Endothelial cell of umbilical vein (primary cell): ENCODE data around the gene AHI1. TPM values are rescaled to one million over a fixed set of nuclear protein-coding genes. Genes with fewer than 3 reads are reported as not detected.

Experiments
- BruUV-seq: library from RNA; stranded (reverse); fragments of 400-500 nt; replicated peaks from 2 replicates; lab custom pipeline; 2021; lab: Mats Ljungman, UMichigan
- CTCF ChIA-PET: fragments of 300-600, 350-600 bp; sonication (Branson Sonifier 250); formaldehyde crosslinking; loops from one replicate; lab custom pipeline; 2021; ENCODE audit warnings: antibody characterized with exemption, inconsistent platforms; lab: Charles Lee
- POLR2A ChIA-PET: fragments of 300-600, 350-600 bp; sonication (Branson Sonifier 250); formaldehyde crosslinking; loops from one replicate; lab custom pipeline; 2021; ENCODE audit warnings: antibody characterized with exemption, inconsistent platforms; lab: Charles Lee
- DNase-seq: peaks from one replicate; pipeline ENCODE4 v3.0.0-alpha.2; 2011; ENCODE audit warnings: low read depth, low spot score
- FAIRE-seq: peaks from 2 replicates; lab custom pipeline; 2011; peaks lifted over from hg19 to GRCh38; lab: Jason Lieb, UNC
- H2AFZ ChIP-seq: 2 replicates; pipeline ENCODE4 v1.6.0; 2012; ENCODE audit warnings: low read depth, low read length, control low read depth, inconsistent platforms
- H3K27ac ChIP-seq: 2 replicates; pipeline ENCODE4 v1.5.1; 2011; ENCODE audit warnings: low read depth, mild to moderate bottlenecking, control low read depth, low read length, moderate library complexity; ENCODE audit not compliant: insufficient read depth
- H3K27me3 ChIP-seq, 2 experiments: 2 replicates each; pipeline versions ENCODE4 v1.6.0 to v1.6.1; 2011; ENCODE audit warnings: low read length in 2 of 2, mixed read lengths in 1 of 2; ENCODE audit not compliant: control insufficient read depth in 2 of 2, insufficient read depth in 2 of 2
- H3K36me3 ChIP-seq, 2 experiments: 2 replicates in 1 of 2; 3 replicates in 1 of 2; pipeline ENCODE4 v1.5.1; 2011; ENCODE audit warnings: low read length in 2 of 2, mild to moderate bottlenecking in 1 of 2, moderate library complexity in 1 of 2; ENCODE audit not compliant: control insufficient read depth in 2 of 2, insufficient read depth in 2 of 2; ENCODE audit errors: extremely low read depth in 1 of 2
- H3K4me1 ChIP-seq: 3 replicates; pipeline ENCODE4 v1.5.1; 2011; ENCODE audit warnings: mild to moderate bottlenecking, low read length; ENCODE audit not compliant: control insufficient read depth, insufficient read depth; ENCODE audit errors: extremely low read depth
- H3K4me2 ChIP-seq: 2 replicates; pipeline ENCODE4 v1.6.1; 2011; ENCODE audit warnings: low read length, control low read depth, mixed read lengths; ENCODE audit not compliant: insufficient read depth
- H3K4me3 ChIP-seq, 3 experiments: fragments of 200-600 bp in 1 of 3; sonication (generic), shearing (Covaris generic) in 1 of 3; replicated peaks in 1 of 3; 2 replicates each; pipeline ENCODE4 v1.5.1; 2011 to 2016; ENCODE audit warnings: control low read depth in 3 of 3, low read length in 3 of 3, mild to moderate bottlenecking in 2 of 3, inconsistent platforms in 1 of 3, low read depth in 1 of 3, moderate library complexity in 1 of 3; ENCODE audit not compliant: insufficient read depth in 1 of 3
- H3K79me2 ChIP-seq: 2 replicates; pipeline ENCODE4 v1.6.0; 2012; ENCODE audit warnings: low read length, inconsistent platforms; ENCODE audit not compliant: control insufficient read depth, insufficient read depth
- H3K9ac ChIP-seq: replicated peaks from 2 replicates; pipeline ENCODE3; 2011; ENCODE audit warnings: low read length, control low read depth; ENCODE audit not compliant: insufficient read depth; ENCODE audit errors: extremely low read depth
- H3K9me1 ChIP-seq: replicated peaks from 3 replicates; pipeline ENCODE4 v1.6.0; 2011; ENCODE audit warnings: mild to moderate bottlenecking, low read length; ENCODE audit not compliant: control insufficient read depth, insufficient read depth; ENCODE audit errors: extremely low read depth
- H3K9me3 ChIP-seq: replicated peaks from 2 replicates; pipeline ENCODE4 v1.5.1; 2012; ENCODE audit warnings: low read length, inconsistent platforms; ENCODE audit not compliant: control insufficient read depth, insufficient read depth
- H4K20me1 ChIP-seq: replicated peaks from 2 replicates; pipeline ENCODE3; 2011; ENCODE audit warnings: mild to moderate bottlenecking, low read length; ENCODE audit not compliant: control insufficient read depth, insufficient read depth; ENCODE audit errors: extremely low read depth
- CTCF ChIP-seq, 2 donors: IDR thresholded peaks; 1 replicate in 1 of 2; 2 replicates in 1 of 2; pipeline ENCODE4 v1.5.1; 2011; ENCODE audit warnings: low read length in 2 of 2, mild to moderate bottlenecking in 2 of 2, moderate library complexity in 2 of 2, control low read depth in 1 of 2, inconsistent platforms in 1 of 2, low read depth in 1 of 2; ENCODE audit not compliant: insufficient read depth in 1 of 2; ENCODE audit errors: extremely low read depth in 1 of 2
- EZH2 ChIP-seq: IDR thresholded peaks from 2 replicates; pipeline ENCODE4 v1.6.1; 2012; ENCODE audit warnings: borderline replicate concordance, low read depth, mild to moderate bottlenecking, moderate library complexity, low read length, inconsistent platforms; ENCODE audit not compliant: severe bottlenecking
- FOS ChIP-seq: IDR thresholded peaks from 2 replicates; pipeline ENCODE4 v1.6.1; 2011; ENCODE audit warnings: mild to moderate bottlenecking, low read length, moderate library complexity, borderline replicate concordance; ENCODE audit not compliant: insufficient read depth
- GATA2 ChIP-seq: IDR thresholded peaks from 2 replicates; pipeline ENCODE4 v1.7.0; 2011; ENCODE audit warnings: low read depth, mild to moderate bottlenecking, moderate library complexity, mixed read lengths, low read length; ENCODE audit not compliant: insufficient read length, insufficient read depth
- JUN ChIP-seq: IDR thresholded peaks from 2 replicates; pipeline ENCODE4 v1.6.1; 2011; ENCODE audit warnings: borderline replicate concordance, low read depth; ENCODE audit not compliant: insufficient read length, insufficient read depth
- MAX ChIP-seq: IDR thresholded peaks from 2 replicates; pipeline ENCODE4 v1.6.1; 2011; ENCODE audit not compliant: insufficient read depth, insufficient read length
- MYC ChIP-seq: IDR thresholded peaks from one replicate; pipeline ENCODE4 v1.6.1; 2011; ENCODE audit warnings: mild to moderate bottlenecking, low read depth, low read length
- POLR2A ChIP-seq: IDR thresholded peaks from 2 replicates; pipeline ENCODE4 v1.6.1; 2012; ENCODE audit warnings: low read depth, mild to moderate bottlenecking, control low read depth, low read length
- POLR2AphosphoS5 ChIP-seq: IDR thresholded peaks from 2 replicates; pipeline ENCODE4 v1.6.1; 2012; ENCODE audit warnings: low read depth, mild to moderate bottlenecking, control low read depth, low read length, moderate library complexity; ENCODE audit not compliant: insufficient read depth
- dilution Hi-C: fragments of 300-500 bp; cut with MboI; formaldehyde crosslinking; loops from one replicate; pipeline ENCODE4 v1.15.0; 2019; ENCODE audit warnings: low sequenced_read_pairs; ENCODE audit not compliant: extremely low pct_ligation_motif_present
- intact Hi-C: fragments of 100-400 bp; cut with micrococcal nuclease; formaldehyde crosslinking; loops from one replicate; pipeline ENCODE4 v1.10.0; 2022
- polyA plus RNA-seq, 4 experiments: library from polyadenylated mRNA; depleted of rRNA in 3 of 4; stranded (reverse) in 3 of 4; unstranded in 1 of 4; fragments of >200 nt; gene quantifications; 2 replicates each; pipeline versions ENCODE4 v1.2.1 to v1.2.3, GENCODE V29; 2011 to 2012; ENCODE audit warnings: missing spikeins in 1 of 4
- total RNA-seq: library from RNA; stranded (reverse); gene quantifications from 2 replicates; pipeline ENCODE4 v1.2.3, GENCODE V29; 2021

Gene AHI1
- total and polyA plus RNA-seq, 2 donors (not counting 3 experiments of a cell fraction or from before 2014, with no cell fraction given): 5.1 to 20.7 TPM

GRCh38 chr6:135522965-135523692 is 25.6 kb upstream of the AHI1 start:
- dilution Hi-C loops: no loop called here
- H3K4me2 ChIP-seq: no peak overlapping the region
- DNase-seq (no peak), FAIRE-seq (no peak)
- H3K9ac ChIP-seq: no peak overlapping the region
- H4K20me1 ChIP-seq: no peaks in the 10 kb centered on the region
- no peak overlapping the region for H3K27ac ChIP-seq
- TF ChIP-seq POLR2A: no peak
- TF ChIP-seq CTCF (IDR thresholded peaks at IDR 0.05; ENCODE audit: extremely low read depth in 1 of 2, insufficient read depth in 1 of 2, low read depth in 1 of 2, low read length in 2 of 2): no peak
- no peak for TF ChIP-seq JUN
- no peak for TF ChIP-seq EZH2
- no peak for TF ChIP-seq FOS
- no peak for TF ChIP-seq POLR2AphosphoS5
- no peak for TF ChIP-seq MAX
- no peak for TF ChIP-seq MYC
- TF ChIP-seq GATA2: no peak
- H2AFZ ChIP-seq: no peak overlapping the region
- no TSS peak for BruUV-seq
- no peaks in the 10 kb centered on the region for H3K27me3 ChIP-seq
- intact Hi-C loops: no loop called here
- H3K79me2 ChIP-seq: no peaks in the 10 kb centered on the region
- POLR2A ChIA-PET: no interaction called here
- no peaks in the 10 kb centered on the region for H3K4me1 ChIP-seq
- H3K9me3 ChIP-seq: no peaks in the 10 kb centered on the region
- no peak overlapping the region for H3K4me3 ChIP-seq
- CTCF ChIA-PET: no interaction called here
- H3K36me3 ChIP-seq: no peaks in the 10 kb centered on the region
- peaks cover 3% of the 10 kb centered on the region for H3K9me1 ChIP-seq
